Measurements from ENCODE around the gene DNASE1L3. TPM values are rescaled to one million over a fixed set of nuclear protein-coding genes. Genes with fewer than 3 reads are reported as not detected.
A peak's percentile ranks its signal among the peaks of the same experiment; 100 is the strongest.

The DNASE1L3 gene
- polyA plus RNA-seq, 3 donors = 0.19 TPM; not detected in 2

- H2AFZ ChIP-seq (ENCODE audit: insufficient read depth, low read depth, low read length, poor library complexity, severe bottlenecking) = no peak overlapping the region
- Mint-ChIP-seq H3K27me3 (ENCODE audit: low read depth in 3 of 3) (peaks cover 10 to 19% (median 15%) of the 10 kb centered on the region in 3 donors), H3K27ac (peak overlapping the region in 1 of 7 donors; percentile 58), H3K4me1 (peaks cover 39% of the 10 kb centered on the region), H3K9me3 (peaks cover 0 to 6% (median 3%) of the 10 kb centered on the region in 7 donors), H3K36me3 (no peaks in the 10 kb centered on the region), H3K4me3 (no peak overlapping the region)
- H3K4me1 ChIP-seq (ENCODE audit: control insufficient read depth in 1 of 2, insufficient read depth in 2 of 2, low read length in 2 of 2) = peaks cover 35 to 43% of the 10 kb centered on the region in 2 donors
- no peak overlapping the region for H3K4me2 ChIP-seq (replicated peaks; ENCODE audit: extremely low read depth, low read length, poor library complexity, severe bottlenecking)
- H3K27me3 ChIP-seq (ENCODE audit: control insufficient read depth in 2 of 2, insufficient read depth in 2 of 2, low read length in 2 of 2) = peaks cover 0 to 8% of the 10 kb centered on the region in 2 donors
- H3K4me3 ChIP-seq (replicated peaks in 1 of 3; ENCODE audit: low read depth in 2 of 3, low read length in 3 of 3) = no peak overlapping the region
- H3K9me3 ChIP-seq (replicated peaks in 1 of 2; ENCODE audit: control insufficient read depth in 1 of 2, insufficient read depth in 1 of 2, low read length in 2 of 2) = no peaks in the 10 kb centered on the region
- H3K36me3 ChIP-seq (replicated peaks in 1 of 2; ENCODE audit: control insufficient read depth in 1 of 2, insufficient read depth in 2 of 2, low read length in 2 of 2) = no peaks in the 10 kb centered on the region
- no peak for DNase-seq
- H4K20me1 ChIP-seq (ENCODE audit: insufficient read depth, low read length) = no peaks in the 10 kb centered on the region
- intact Hi-C loops (cut with micrococcal nuclease) = loop anchor here in 1 of 2 donors (10.0 kb wide), 1 partner anchor 355 kb away; the partner anchor contains the start of gene ACOX2
- WGBS (ENCODE audit: insufficient coverage) = 94% methylated on average over 10 of the region's 12 CpGs
- no peak overlapping the region for H3K27ac ChIP-seq (ENCODE audit: low read depth in 1 of 2, low read length in 2 of 2)
- no peaks in the 10 kb centered on the region for H3K79me2 ChIP-seq (ENCODE audit: insufficient read depth, low read length)
- no peak overlapping the region for H3K9ac ChIP-seq (ENCODE audit: insufficient read depth, low read length, poor library complexity, severe bottlenecking)
- TF ChIP-seq CTCF (IDR thresholded peaks at IDR 0.05) = no peak
Observed at GRCh38 chr3:58180099-58180880, 30.5 kb downstream of the DNASE1L3 start.

- Mint-ChIP-seq H3K4me1 (peaks cover 42% of the 10 kb centered on the region), H3K9me3 (peaks cover 0 to 4% (median 2%) of the 10 kb centered on the region in 7 donors), H3K27me3 (ENCODE audit: low read depth in 3 of 3) (peaks cover 10 to 19% (median 15%) of the 10 kb centered on the region in 3 donors), H3K4me3 (no peak overlapping the region), H3K36me3 (no peaks in the 10 kb centered on the region), H3K27ac (no peak overlapping the region)
- H3K27ac ChIP-seq (ENCODE audit: low read depth in 1 of 2, low read length in 2 of 2) = no peak overlapping the region
- no peak for DNase-seq
- no peaks in the 10 kb centered on the region for H3K9me3 ChIP-seq (replicated peaks in 1 of 2; ENCODE audit: control insufficient read depth in 1 of 2, insufficient read depth in 1 of 2, low read length in 2 of 2)
- no peaks in the 10 kb centered on the region for H3K79me2 ChIP-seq (ENCODE audit: insufficient read depth, low read length)
- H4K20me1 ChIP-seq (ENCODE audit: insufficient read depth, low read length) = no peaks in the 10 kb centered on the region
- H3K4me3 ChIP-seq (replicated peaks in 1 of 3; ENCODE audit: low read depth in 2 of 3, low read length in 3 of 3) = no peak overlapping the region
- 96% methylated on average over 12 of the region's 13 CpGs for WGBS (ENCODE audit: insufficient coverage)
- no peak overlapping the region for H2AFZ ChIP-seq (ENCODE audit: insufficient read depth, low read depth, low read length, poor library complexity, severe bottlenecking)
- no peak overlapping the region for H3K9ac ChIP-seq (ENCODE audit: insufficient read depth, low read length, poor library complexity, severe bottlenecking)
- H3K4me2 ChIP-seq (replicated peaks; ENCODE audit: extremely low read depth, low read length, poor library complexity, severe bottlenecking) = no peak overlapping the region
- no peaks in the 10 kb centered on the region for H3K36me3 ChIP-seq (replicated peaks in 1 of 2; ENCODE audit: control insufficient read depth in 1 of 2, insufficient read depth in 2 of 2, low read length in 2 of 2)
- intact Hi-C loops (cut with micrococcal nuclease) = loop anchor here in 1 of 2 donors (10.0 kb wide), 1 partner anchor 355 kb away; the partner anchor contains the start of gene ACOX2
- peaks cover 0 to 8% of the 10 kb centered on the region in 2 donors for H3K27me3 ChIP-seq (ENCODE audit: control insufficient read depth in 2 of 2, insufficient read depth in 2 of 2, low read length in 2 of 2)
- no peak for TF ChIP-seq CTCF (IDR thresholded peaks at IDR 0.05)
- H3K4me1 ChIP-seq (ENCODE audit: control insufficient read depth in 1 of 2, insufficient read depth in 2 of 2, low read length in 2 of 2) = peaks cover 36 to 45% of the 10 kb centered on the region in 2 donors
Observed at GRCh38 chr3:58179235-58180098, 31.3 kb downstream of the DNASE1L3 start.

All from CD14-positive monocyte (primary cell).